Stimulated activated CD4-positive, alpha-beta T cell treated with anti-CD3 and anti-CD28 coated beads, Interleukin-12 subunit alpha, Interleukin-12 subunit beta, amount 100 ng/mL, for 24 hours (primary cell): ENCODE results near the gene SGIP1.

Experiments used
- DNase-seq, 2 experiments: peaks; one replicate each; pipeline ENCODE4 v3.0.0-alpha.2; 2020; ENCODE audit warnings: low read depth in 2 of 2

The SGIP1 gene

GRCh38 chr1:66606362-66607065 is 72.6 kb downstream of the SGIP1 start:
- DNase-seq: no peak

GRCh38 chr1:66607458-66607857 is 73.5 kb downstream of the SGIP1 start:
- DNase-seq: no peak

- no peak for DNase-seq
These were observed 79.2 kb downstream of the SGIP1 start for GRCh38 chr1:66613187-66613586.

GRCh38 chr1:66617362-66618184 is 83.6 kb downstream of the SGIP1 start:
- no peak for DNase-seq

- no peak for DNase-seq
These were observed 84.4 kb downstream of the SGIP1 start for GRCh38 chr1:66618390-66618789.

GRCh38 chr1:66623812-66624211 is 89.9 kb downstream of the SGIP1 start:
- DNase-seq: no peak

- no peak for DNase-seq
These were observed 90.6 kb downstream of the SGIP1 start for GRCh38 chr1:66624412-66625060.

GRCh38 chr1:66626261-66626660 is 92.3 kb downstream of the SGIP1 start:
- DNase-seq: no peak

GRCh38 chr1:66628926-66629325 is 95.0 kb downstream of the SGIP1 start:
- DNase-seq: no peak

- no peak for DNase-seq
These were observed 99.2 kb downstream of the SGIP1 start for GRCh38 chr1:66633159-66633558.

- DNase-seq: no peak
These were observed 103.2 kb downstream of the SGIP1 start for GRCh38 chr1:66637146-66637545.

- DNase-seq: no peak
These were observed 108.0 kb downstream of the SGIP1 start for GRCh38 chr1:66641891-66642473.

- no peak for DNase-seq
These were observed 109.0 kb downstream of the SGIP1 start for GRCh38 chr1:66642992-66643391.

- DNase-seq: no peak
These were observed 110.4 kb downstream of the SGIP1 start for GRCh38 chr1:66644331-66644730.

- no peak for DNase-seq
These were observed 115.1 kb downstream of the SGIP1 start for GRCh38 chr1:66648901-66649595.

- DNase-seq: no peak
These were observed 118.6 kb downstream of the SGIP1 start for GRCh38 chr1:66652556-66652955.

- DNase-seq: no peak
These were observed 120.7 kb downstream of the SGIP1 start for GRCh38 chr1:66654643-66655042.

GRCh38 chr1:66671455-66671854 is 137.5 kb downstream of the SGIP1 start:
- no peak for DNase-seq

GRCh38 chr1:66676613-66677298 is 142.8 kb downstream of the SGIP1 start:
- DNase-seq: no peak

- DNase-seq: no peak
These were observed 144.2 kb downstream of the SGIP1 start for GRCh38 chr1:66678146-66678545.

- DNase-seq: no peak
These were observed 145.2 kb downstream of the SGIP1 start for GRCh38 chr1:66679140-66679539.
